ENCODE measurements around the gene RNF182.
"Not testable (repeated sequence)": the region's sequence is repeated elsewhere in the genome, so short reads cannot be mapped to it uniquely, and the experiment has no call there.

Gene RNF182

GRCh38 chr6:13924949-13925881, at the start of gene RNF182:
RNF182 (plus strand) TSS chr6:13924952; CDS start chr6:13977120, 52,168 bp downstream.
- DNase-seq (ENCODE audit: extremely low read depth, low read depth), result no peak
- H3K4me3 ChIP-seq (replicated peaks; ENCODE audit: low read depth, low read length), result peak within 1 kb of the TSS; percentile 39

GRCh38 chr6:13877051-13877450, 47.7 kb upstream of the RNF182 start:
- no peak overlapping the region for H3K4me3 ChIP-seq (replicated peaks; ENCODE audit: low read depth, low read length)
- no peak for TF ChIP-seq CTCF (IDR thresholded peaks at IDR 0.05; ENCODE audit: low read depth, low read length, missing control alignments)
- DNase-seq (ENCODE audit: extremely low read depth, low read depth), result no peak

More at GRCh38 chr6:13924949-13925881, at the start of gene RNF182:
- no peak for TF ChIP-seq CTCF (IDR thresholded peaks at IDR 0.05; ENCODE audit: low read depth, low read length, missing control alignments)

- H3K4me3 ChIP-seq (replicated peaks; ENCODE audit: low read depth, low read length); DNase-seq (ENCODE audit: extremely low read depth, low read depth): not testable (repeated sequence)
These were observed 44.6 kb upstream of the RNF182 start for GRCh38 chr6:13880061-13880663.

- DNase-seq (ENCODE audit: extremely low read depth, low read depth), result no peak
- TF ChIP-seq CTCF (IDR thresholded peaks at IDR 0.05; ENCODE audit: low read depth, low read length, missing control alignments), result no peak
- no peak overlapping the region for H3K4me3 ChIP-seq (replicated peaks; ENCODE audit: low read depth, low read length)
These were observed 43.1 kb upstream of the RNF182 start for GRCh38 chr6:13881621-13882165.

GRCh38 chr6:13883966-13884365, 40.8 kb upstream of the RNF182 start:
- no peak for TF ChIP-seq CTCF (IDR thresholded peaks at IDR 0.05; ENCODE audit: low read depth, low read length, missing control alignments)
- DNase-seq (ENCODE audit: extremely low read depth, low read depth), result no peak
- H3K4me3 ChIP-seq (replicated peaks; ENCODE audit: low read depth, low read length), result no peak overlapping the region

- DNase-seq (ENCODE audit: extremely low read depth, low read depth), result no peak
- no peak overlapping the region for H3K4me3 ChIP-seq (replicated peaks; ENCODE audit: low read depth, low read length)
- TF ChIP-seq CTCF (IDR thresholded peaks at IDR 0.05; ENCODE audit: low read depth, low read length, missing control alignments), result no peak
These were observed 40.4 kb upstream of the RNF182 start for GRCh38 chr6:13884397-13884796.

GRCh38 chr6:13885601-13886000, 39.2 kb upstream of the RNF182 start:
- no peak overlapping the region for H3K4me3 ChIP-seq (replicated peaks; ENCODE audit: low read depth, low read length)
- no peak for TF ChIP-seq CTCF (IDR thresholded peaks at IDR 0.05; ENCODE audit: low read depth, low read length, missing control alignments)
- DNase-seq (ENCODE audit: extremely low read depth, low read depth), result no peak

Measured in HFF-Myc (cell line).